ENCODE results near the gene ATP8A1.

Gene ATP8A1

GRCh38 chr4:42391981-42392380, 264.9 kb downstream of the ATP8A1 start:
- TF ChIP-seq ZBTB7A (IDR thresholded peaks at IDR 0.05; ENCODE audit: low read depth) (no peak), REST (IDR thresholded peaks at IDR 0.05; ENCODE audit: low read depth) (no peak), NFIC (IDR thresholded peaks at IDR 0.05) (no peak), YY1 (IDR thresholded peaks at IDR 0.05; ENCODE audit: low read depth) (no peak), EP300 (IDR thresholded peaks at IDR 0.05; ENCODE audit: borderline replicate concordance) (no peak), RAD21 (IDR thresholded peaks at IDR 0.05; ENCODE audit: low read depth) (no peak), CEBPB (IDR thresholded peaks at IDR 0.05) (no peak), MAX (IDR thresholded peaks at IDR 0.05) (no peak), EGR1 (IDR thresholded peaks at IDR 0.05) (no peak), FOXM1 (IDR thresholded peaks at IDR 0.05; ENCODE audit: borderline replicate concordance, low read depth) (no peak), TCF12 (IDR thresholded peaks at IDR 0.05; ENCODE audit: low read depth) (no peak), TAF1 (IDR thresholded peaks at IDR 0.05; ENCODE audit: low read depth) (no peak), CREB1 (IDR thresholded peaks at IDR 0.05; ENCODE audit: low read depth) (no peak), TEAD4 (IDR thresholded peaks at IDR 0.05) (no peak)

- no peak for TF ChIP-seq NFIC (IDR thresholded peaks at IDR 0.05)
- no peak for TF ChIP-seq REST (IDR thresholded peaks at IDR 0.05; ENCODE audit: low read depth)
- TF ChIP-seq TAF1 (IDR thresholded peaks at IDR 0.05; ENCODE audit: low read depth) = no peak
- TF ChIP-seq CEBPB (IDR thresholded peaks at IDR 0.05) = no peak
- TF ChIP-seq MAX (IDR thresholded peaks at IDR 0.05) = no peak
These were observed 265.6 kb downstream of the ATP8A1 start for GRCh38 chr4:42391355-42391664.

DNA sequence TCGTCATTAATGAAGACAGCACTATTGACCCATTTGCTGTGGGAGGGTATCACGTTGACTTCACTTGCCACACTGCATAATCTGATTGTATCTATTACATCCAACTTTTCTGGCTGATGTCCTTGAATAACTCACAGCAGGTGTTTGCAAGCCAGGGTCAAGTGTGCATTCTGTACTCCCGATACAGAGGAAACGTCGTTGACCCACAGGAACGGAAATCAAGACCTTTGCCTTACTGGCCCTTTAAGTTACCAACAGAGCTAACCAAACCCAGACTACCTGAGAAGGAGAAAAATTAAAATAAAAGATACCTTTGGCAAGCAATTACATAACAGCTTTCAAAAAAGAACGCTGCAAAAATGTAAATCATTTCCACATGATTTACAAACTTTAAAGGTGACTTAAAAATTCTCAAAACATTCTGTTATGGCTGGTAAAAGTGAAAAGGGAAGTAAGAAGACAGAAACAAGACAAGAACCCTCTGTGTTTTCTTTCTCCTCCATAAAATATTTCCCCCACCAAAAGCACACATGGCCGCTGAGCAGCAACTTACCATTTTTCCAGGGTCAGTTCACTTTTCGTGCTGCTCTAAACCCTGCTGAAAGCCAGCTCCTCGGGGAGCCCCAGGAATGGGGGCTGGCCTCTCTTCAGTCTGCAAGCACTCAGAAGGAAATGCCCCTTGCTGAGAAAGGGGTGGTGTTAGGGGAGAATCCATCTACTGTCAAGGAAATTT, 266.1 kb downstream of the ATP8A1 start:
- TF ChIP-seq RAD21 (IDR thresholded peaks at IDR 0.05; ENCODE audit: low read depth) = no peak

DNA sequence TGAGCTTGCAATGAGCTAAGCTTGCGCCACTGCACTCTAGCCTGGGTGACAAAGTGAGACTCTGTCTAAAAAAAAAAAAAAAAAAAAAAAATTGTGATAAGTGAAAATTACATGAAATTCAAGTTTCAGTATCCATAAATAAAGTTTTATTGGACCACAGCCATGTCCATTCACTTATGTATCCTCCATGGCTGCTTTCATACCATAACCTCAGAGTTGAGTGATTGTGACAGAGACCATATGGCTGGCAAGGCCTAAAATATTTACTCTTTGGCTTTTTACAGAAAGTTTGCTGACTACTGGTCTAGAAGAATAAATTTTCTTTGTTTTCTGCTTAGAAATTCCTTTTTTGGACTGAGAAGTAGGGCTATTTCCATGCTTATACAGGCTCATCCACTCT, 271.4 kb downstream of the ATP8A1 start:
- TF ChIP-seq RAD21 (IDR thresholded peaks at IDR 0.05; ENCODE audit: low read depth) (no peak), CEBPB (IDR thresholded peaks at IDR 0.05) (no peak), EGR1 (IDR thresholded peaks at IDR 0.05) (no peak), ZBTB7A (IDR thresholded peaks at IDR 0.05; ENCODE audit: low read depth) (no peak), NFIC (IDR thresholded peaks at IDR 0.05) (no peak), TEAD4 (IDR thresholded peaks at IDR 0.05) (no peak), YY1 (IDR thresholded peaks at IDR 0.05; ENCODE audit: low read depth) (no peak), REST (IDR thresholded peaks at IDR 0.05; ENCODE audit: low read depth) (no peak), CREB1 (IDR thresholded peaks at IDR 0.05; ENCODE audit: low read depth) (no peak), USF1 (IDR thresholded peaks at IDR 0.05) (no peak), EP300 (IDR thresholded peaks at IDR 0.05; ENCODE audit: borderline replicate concordance) (no peak), TCF12 (IDR thresholded peaks at IDR 0.05; ENCODE audit: low read depth) (no peak), TAF1 (IDR thresholded peaks at IDR 0.05; ENCODE audit: low read depth) (no peak), MAX (IDR thresholded peaks at IDR 0.05) (no peak), FOXM1 (IDR thresholded peaks at IDR 0.05; ENCODE audit: borderline replicate concordance, low read depth) (no peak)

DNA sequence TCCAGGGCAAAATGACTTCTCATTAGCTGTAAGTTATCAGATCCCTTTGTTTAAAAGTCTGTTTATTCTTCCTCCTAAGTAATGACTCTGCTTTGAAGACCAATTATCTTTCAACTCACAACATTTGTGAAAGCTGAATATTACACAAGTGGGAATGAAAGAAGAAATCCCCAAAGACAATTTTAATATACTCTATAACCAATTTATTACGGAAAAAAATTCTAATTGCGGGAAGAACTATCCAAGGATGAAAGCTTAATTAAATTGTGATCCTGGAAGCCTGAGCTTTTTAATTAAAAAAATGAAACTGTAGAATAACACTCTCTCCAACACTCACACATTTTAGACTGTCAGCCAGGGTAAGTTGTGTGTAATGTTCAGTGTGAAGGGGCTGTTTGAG, 275.2 kb downstream of the ATP8A1 start:
- TF ChIP-seq ZBTB7A (IDR thresholded peaks at IDR 0.05; ENCODE audit: low read depth) = no peak
- TF ChIP-seq CREB1 (IDR thresholded peaks at IDR 0.05; ENCODE audit: low read depth) = no peak
- no peak for TF ChIP-seq EGR1 (IDR thresholded peaks at IDR 0.05)
- no peak for TF ChIP-seq NFIC (IDR thresholded peaks at IDR 0.05)
- TF ChIP-seq CEBPB (IDR thresholded peaks at IDR 0.05) = no peak
